Epithelial cell of esophagus (primary cell): ENCODE measurements around the gene MYH9.
A peak's percentile ranks its signal among the peaks of the same experiment; 100 is the strongest.

Experiments
- DNase-seq: peaks from one replicate; pipeline ENCODE4 v3.0.0; 2010; ENCODE audit warnings: low read depth
- H3K4me3 ChIP-seq: 2 replicates; pipeline ENCODE4 v1.5.1; 2011; ENCODE audit warnings: mild to moderate bottlenecking, low read length, control low read depth
- TF ChIP-seq, protein P1 (sequence below): IDR thresholded peaks from 2 replicates; pipeline ENCODE4 v1.5.1; 2011; ENCODE audit warnings: low read depth, mild to moderate bottlenecking, low read length, control low read depth, inconsistent platforms; ENCODE audit not compliant: insufficient read depth; ENCODE audit errors: missing control alignments

MYH9 gene

GRCh38 chr22:36379593-36380361 lies 8.0 kb downstream of the MYH9 start:
- no peak for DNase-seq
- H3K4me3 ChIP-seq = no peak overlapping the region
- TF ChIP-seq, protein P1, sequence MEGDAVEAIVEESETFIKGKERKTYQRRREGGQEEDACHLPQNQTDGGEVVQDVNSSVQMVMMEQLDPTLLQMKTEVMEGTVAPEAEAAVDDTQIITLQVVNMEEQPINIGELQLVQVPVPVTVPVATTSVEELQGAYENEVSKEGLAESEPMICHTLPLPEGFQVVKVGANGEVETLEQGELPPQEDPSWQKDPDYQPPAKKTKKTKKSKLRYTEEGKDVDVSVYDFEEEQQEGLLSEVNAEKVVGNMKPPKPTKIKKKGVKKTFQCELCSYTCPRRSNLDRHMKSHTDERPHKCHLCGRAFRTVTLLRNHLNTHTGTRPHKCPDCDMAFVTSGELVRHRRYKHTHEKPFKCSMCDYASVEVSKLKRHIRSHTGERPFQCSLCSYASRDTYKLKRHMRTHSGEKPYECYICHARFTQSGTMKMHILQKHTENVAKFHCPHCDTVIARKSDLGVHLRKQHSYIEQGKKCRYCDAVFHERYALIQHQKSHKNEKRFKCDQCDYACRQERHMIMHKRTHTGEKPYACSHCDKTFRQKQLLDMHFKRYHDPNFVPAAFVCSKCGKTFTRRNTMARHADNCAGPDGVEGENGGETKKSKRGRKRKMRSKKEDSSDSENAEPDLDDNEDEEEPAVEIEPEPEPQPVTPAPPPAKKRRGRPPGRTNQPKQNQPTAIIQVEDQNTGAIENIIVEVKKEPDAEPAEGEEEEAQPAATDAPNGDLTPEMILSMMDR = no peak

- DNase-seq = no peak
- H3K4me3 ChIP-seq = no peak overlapping the region
- TF ChIP-seq, protein P1 = no peak
Observed at GRCh38 chr22:36378869-36379217, 8.9 kb downstream of the MYH9 start.

- DNase-seq = no peak
- H3K4me3 ChIP-seq = no peak overlapping the region
- TF ChIP-seq, protein P1 = no peak
Observed at GRCh38 chr22:36378080-36378868, 9.5 kb downstream of the MYH9 start.

DNA sequence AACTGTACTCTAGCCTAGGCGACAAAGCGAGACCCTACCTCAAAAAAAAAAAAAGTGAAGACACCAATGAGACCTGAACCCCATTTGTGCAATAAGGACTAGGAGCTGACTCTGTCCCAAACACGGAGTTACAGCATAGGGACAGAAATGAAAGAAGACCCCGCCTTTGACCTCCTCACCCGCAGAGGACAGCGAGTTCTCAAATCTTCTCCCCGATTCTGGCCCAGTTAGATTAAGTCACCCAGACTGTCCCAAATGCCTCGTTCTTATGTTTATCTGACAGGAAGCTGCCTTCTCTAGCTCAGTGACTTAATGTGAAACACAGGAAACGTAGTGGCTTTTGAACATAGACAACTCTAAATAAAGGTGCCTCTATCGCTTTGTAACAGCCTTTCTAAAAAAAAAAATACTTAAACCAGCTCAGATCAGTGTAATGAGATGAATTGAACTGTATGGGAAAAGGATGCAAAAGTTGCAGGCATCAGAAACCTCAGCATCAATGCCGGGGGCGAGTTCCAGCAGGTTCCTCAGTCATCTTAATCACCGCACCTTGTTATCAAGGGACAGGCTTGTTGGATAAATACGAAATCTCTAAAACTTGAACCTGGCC lies 10.6 kb downstream of the MYH9 start:
- TF ChIP-seq, protein P1 = no peak
- H3K4me3 ChIP-seq = no peak overlapping the region
- DNase-seq = no peak

DNA sequence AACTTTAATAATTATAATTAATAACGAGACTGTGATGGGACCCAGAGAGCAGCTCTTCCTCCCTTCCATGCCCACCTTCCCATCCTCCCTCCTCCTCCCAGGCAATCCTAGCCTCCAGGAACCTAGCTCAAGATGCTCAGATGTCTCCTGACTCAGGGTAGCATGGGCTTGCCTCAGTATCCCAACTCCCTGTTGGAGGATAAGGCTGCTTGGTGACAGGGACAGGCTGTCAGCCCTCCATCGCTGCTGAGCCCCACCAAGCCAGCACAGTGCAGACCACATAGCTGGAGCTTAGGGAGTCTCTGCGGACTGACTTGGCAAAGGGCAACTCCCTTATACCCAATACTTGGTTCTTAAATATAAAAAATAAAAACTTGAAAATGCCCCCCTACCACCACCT lies 11.5 kb downstream of the MYH9 start:
- no peak overlapping the region for H3K4me3 ChIP-seq
- DNase-seq = no peak
- TF ChIP-seq, protein P1 = no peak

DNA sequence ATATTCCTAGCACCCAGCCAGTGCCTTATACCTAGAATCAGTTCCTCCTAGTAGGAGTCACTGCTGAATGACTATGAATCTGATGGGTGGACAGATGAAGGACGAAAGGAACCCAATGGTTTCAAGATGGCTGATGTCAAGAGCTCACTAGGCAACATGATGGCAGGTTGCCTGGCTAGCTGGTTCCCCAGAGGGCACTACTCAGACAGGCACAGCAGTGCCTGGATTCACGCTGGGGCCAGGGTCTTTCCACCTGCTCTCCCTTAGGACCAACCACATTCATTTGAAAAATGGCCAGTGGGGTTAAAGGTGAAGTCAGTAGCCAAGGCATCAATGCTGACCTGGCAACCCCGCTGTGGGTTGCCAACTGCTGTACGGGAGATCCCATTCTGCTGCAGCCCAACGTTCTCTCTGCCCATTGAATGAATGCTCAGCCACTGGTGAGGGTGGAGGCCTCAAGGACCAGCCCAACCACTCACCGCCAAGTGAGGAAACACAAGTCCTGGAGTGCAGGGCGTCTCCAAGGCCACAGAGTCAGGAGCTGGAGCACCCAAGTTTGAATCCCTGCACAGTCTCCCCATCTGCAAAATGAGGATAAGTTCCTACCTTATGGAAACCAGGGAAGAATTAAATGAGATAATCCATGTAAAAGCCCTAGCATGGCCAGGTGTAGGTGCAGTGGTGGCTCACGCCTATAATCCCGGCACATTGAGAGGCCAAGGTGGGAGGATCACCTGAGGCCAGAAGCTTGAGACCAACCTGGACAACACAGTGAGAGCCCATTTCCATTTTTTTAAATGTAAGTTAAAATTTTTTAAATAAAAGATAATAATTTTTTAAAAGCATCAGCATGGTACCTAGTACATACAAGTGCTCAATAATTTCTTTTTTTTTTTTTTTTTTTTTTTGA lies 12.4 kb downstream of the MYH9 start:
- peak; percentile 73 for DNase-seq
- TF ChIP-seq, protein P1 = no peak
- no peak overlapping the region for H3K4me3 ChIP-seq
